Measurements from ENCODE around the gene GPSM1.
"Not testable (repeated sequence)": the region's sequence is repeated elsewhere in the genome, so short reads cannot be mapped to it uniquely, and the experiment has no call there.

The GPSM1 gene

DNA sequence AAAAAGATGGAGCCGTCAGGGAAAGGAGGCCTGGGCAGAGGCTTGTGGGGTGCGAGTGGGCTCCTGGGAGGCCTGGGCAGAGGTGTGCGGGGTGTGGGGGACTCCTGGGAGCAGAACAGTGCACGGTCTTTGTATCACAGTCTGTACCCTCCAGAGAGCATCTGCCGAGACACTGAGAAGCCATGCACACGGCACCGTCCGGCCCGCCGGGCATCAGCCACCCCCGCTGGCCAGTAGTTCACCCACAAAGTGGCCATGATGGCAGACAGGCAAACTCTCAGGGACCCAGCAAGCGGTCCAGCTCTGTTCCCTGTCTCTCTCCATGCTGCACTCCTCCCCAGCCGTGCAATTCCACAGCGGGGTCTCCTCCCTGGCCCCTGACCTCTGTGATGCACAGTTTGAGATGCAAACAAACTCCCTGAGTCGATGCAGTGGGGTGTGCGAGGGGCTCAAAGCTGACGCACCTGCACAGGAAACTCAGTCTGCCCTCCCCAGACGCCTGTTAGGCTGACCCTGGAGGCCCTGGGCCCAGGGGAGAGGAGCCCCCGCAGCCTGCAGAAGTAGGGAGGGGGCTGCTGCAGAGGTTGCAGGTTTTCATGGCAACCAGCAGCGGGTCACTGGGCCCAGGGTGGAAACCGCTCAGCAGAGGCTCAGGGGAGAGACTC lies 9.1 kb upstream of the GPSM1 start:
- DNase-seq (ENCODE audit: low read depth in 2 of 2), result no peak
- H3K4me3 ChIP-seq (replicated peaks in 1 of 2; ENCODE audit: low read depth in 2 of 2, low read length in 2 of 2), result no peak overlapping the region
- TF ChIP-seq, protein P1, sequence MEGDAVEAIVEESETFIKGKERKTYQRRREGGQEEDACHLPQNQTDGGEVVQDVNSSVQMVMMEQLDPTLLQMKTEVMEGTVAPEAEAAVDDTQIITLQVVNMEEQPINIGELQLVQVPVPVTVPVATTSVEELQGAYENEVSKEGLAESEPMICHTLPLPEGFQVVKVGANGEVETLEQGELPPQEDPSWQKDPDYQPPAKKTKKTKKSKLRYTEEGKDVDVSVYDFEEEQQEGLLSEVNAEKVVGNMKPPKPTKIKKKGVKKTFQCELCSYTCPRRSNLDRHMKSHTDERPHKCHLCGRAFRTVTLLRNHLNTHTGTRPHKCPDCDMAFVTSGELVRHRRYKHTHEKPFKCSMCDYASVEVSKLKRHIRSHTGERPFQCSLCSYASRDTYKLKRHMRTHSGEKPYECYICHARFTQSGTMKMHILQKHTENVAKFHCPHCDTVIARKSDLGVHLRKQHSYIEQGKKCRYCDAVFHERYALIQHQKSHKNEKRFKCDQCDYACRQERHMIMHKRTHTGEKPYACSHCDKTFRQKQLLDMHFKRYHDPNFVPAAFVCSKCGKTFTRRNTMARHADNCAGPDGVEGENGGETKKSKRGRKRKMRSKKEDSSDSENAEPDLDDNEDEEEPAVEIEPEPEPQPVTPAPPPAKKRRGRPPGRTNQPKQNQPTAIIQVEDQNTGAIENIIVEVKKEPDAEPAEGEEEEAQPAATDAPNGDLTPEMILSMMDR (IDR thresholded peaks at IDR 0.05; ENCODE audit: low read depth, low read length), result no peak

DNA sequence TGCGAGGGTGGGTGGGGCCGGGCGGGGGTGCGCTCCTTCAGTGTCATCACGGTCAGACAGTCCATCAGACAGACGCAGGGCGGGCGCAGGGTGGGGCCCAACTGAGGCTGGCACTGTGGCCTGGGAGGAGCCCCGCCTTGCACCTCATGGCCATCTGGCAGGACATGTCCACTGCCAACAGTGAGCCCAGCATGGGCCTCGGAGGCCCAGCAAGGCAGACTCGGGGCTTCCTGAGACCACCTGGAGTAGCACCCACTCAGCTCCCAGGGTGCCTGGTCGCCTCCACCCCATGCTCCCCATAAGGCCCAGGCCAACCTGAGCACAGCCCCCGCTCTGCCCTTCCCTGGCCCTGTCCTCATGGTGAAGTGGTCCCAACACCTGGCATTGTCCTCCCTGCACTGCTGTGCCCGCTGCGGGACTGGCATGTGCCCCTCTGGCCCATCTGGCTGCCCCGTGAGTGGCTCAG lies 8.5 kb upstream of the GPSM1 start:
- TF ChIP-seq, protein P1 (IDR thresholded peaks at IDR 0.05; ENCODE audit: low read depth, low read length), result no peak

DNA sequence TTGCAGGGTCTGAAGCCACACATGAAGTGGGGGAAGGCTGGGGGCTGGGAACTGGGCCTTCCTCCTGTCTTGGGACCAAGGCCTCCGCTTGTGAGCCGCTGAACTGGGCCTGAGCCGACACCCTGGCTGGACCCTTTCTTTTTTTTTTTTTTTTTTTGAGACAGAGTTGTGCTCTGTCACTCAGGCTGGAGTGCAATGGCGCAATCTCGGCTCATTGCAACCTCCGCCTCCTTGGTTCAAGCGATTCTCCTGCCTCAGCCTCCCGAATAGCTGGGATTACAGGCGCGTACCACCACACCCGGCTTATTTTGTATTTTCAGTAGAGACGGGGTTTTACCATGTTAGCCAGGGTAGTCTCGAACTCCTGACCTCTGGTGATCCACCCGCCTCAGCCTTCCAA lies 8.1 kb upstream of the GPSM1 start:
- DNase-seq (ENCODE audit: low read depth in 2 of 2); H3K4me3 ChIP-seq (replicated peaks in 1 of 2; ENCODE audit: low read depth in 2 of 2, low read length in 2 of 2): not testable (repeated sequence)

More for the DNA sequence above, 8.5 kb upstream of the GPSM1 start:
- no peak for DNase-seq (ENCODE audit: low read depth in 2 of 2)
- no peak overlapping the region for H3K4me3 ChIP-seq (replicated peaks in 1 of 2; ENCODE audit: low read depth in 2 of 2, low read length in 2 of 2)

DNA sequence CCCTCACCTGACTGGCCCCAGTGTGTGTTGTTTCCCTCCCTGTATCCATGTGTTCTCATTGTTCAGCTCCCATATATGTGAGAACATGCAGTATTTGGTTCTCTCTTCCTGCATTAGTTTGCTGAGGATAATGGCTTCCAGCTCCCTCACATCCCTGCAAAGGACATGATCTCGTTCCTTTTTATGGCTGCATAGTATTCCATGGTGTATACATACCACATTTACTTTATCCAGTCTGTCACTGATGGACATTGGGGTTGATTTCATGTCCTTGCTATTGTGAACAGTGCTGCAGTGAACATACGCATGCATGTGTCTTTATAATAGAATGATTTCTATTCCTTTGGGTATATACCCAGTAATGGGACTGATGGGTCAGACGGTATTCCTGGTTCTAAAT lies 7.4 kb upstream of the GPSM1 start:
- not testable (repeated sequence) for H3K4me3 ChIP-seq (replicated peaks in 1 of 2; ENCODE audit: low read depth in 2 of 2, low read length in 2 of 2); DNase-seq (ENCODE audit: low read depth in 2 of 2)

DNA sequence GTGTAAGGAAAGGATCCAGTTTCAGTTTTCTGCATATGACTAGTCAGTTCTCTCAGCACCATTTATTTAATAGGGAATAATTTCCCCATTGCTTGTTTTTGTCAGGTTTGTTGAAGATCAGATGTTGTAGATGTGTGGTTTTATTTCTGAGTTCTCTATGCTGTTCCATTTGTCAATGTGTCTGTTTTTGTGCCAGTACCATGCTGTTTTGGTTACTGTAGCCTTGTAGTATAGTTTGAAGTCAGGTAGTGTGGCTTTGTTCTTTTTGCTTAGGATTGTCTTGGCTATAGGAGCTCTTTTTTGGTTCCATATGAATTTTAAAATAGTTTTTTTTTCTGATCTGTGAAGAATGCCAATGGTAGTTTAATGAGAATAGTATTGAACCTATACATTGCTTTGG lies 6.4 kb upstream of the GPSM1 start:
- not testable (repeated sequence) for H3K4me3 ChIP-seq (replicated peaks in 1 of 2; ENCODE audit: low read depth in 2 of 2, low read length in 2 of 2); DNase-seq (ENCODE audit: low read depth in 2 of 2)

DNA sequence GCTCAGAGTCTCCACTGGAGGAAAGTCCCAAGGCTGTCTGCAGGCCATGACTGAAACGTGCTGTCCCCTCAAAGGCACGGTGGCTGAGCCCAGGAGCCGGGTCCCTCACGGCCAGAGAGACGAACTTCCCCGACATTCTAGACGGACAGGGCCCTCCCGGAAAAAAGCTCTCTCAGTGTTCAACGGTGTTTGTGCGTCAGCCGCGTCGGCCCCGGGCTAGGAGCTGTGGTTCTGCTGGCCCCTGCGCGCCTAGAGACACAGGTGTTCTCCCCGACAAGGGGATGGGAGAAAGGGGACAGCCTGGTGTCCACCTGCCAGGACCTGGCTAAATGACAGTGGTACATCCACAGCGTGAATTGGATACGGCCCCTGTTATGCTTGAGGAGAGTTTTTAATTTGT lies 5.8 kb upstream of the GPSM1 start:
- H3K4me3 ChIP-seq (replicated peaks in 1 of 2; ENCODE audit: low read depth in 2 of 2, low read length in 2 of 2), result no peak overlapping the region
- TF ChIP-seq, protein P1 (IDR thresholded peaks at IDR 0.05; ENCODE audit: low read depth, low read length), result no peak
- DNase-seq (ENCODE audit: low read depth in 2 of 2), result no peak

DNA sequence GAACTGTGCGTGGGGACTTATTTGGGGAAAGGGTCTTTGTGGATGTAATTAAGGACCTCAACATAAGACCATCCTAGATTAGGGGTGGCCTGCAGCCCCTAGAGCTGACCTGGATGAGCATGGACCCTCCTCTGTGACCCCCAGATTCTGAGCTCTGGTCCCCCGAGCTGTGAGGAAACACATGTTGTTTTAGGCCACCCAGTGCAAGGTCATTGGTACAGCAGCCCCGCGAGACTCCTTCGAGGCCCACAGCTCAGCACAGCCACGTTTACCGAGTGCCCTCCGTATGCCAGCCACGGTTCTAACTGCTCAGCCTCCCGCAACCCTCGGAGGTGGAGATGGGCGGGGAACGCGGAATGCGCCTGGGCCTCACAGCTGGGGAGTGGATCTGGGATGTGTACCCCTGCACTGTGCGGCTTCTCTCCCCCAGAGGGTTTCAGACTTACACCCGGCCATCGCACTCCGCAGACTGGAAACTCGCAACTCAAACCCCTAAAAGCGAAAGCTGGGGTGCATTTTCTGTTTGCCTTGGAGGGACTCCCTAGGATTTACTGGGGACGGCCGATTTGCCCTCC lies 4.5 kb upstream of the GPSM1 start:
- TF ChIP-seq, protein P1 (IDR thresholded peaks at IDR 0.05; ENCODE audit: low read depth, low read length), result no peak
- no peak overlapping the region for H3K4me3 ChIP-seq (replicated peaks in 1 of 2; ENCODE audit: low read depth in 2 of 2, low read length in 2 of 2)
- DNase-seq (ENCODE audit: low read depth in 2 of 2), result no peak

DNA sequence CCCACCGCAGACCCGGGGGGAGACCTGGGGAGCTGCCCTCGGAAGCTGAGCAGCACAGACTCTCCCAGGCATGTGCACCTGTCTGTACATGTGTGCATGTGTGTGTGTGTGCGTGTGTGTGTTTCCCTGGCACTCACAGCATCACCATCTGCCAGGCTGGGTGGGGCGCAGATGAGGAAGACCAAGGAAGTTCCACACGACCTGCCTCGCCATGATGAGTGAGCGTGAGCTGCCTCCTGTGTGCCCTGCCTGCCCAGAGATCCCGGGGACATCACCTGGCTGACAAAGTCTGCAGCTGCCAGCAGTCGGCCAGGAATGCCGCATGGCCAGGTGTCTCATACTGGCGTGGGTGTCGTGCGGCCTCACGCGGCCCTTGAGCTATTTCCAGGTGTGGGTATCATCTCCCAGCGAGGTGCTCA lies 4.0 kb upstream of the GPSM1 start:
- no peak overlapping the region for H3K4me3 ChIP-seq (replicated peaks in 1 of 2; ENCODE audit: low read depth in 2 of 2, low read length in 2 of 2)
- DNase-seq (ENCODE audit: low read depth in 2 of 2), result no peak
- TF ChIP-seq, protein P1 (IDR thresholded peaks at IDR 0.05; ENCODE audit: low read depth, low read length), result no peak

Measured in cardiac fibroblast (primary cell).